ENCODE data around the gene PNPO.
"Not testable (repeated sequence)": the region's sequence is repeated elsewhere in the genome, so short reads cannot be mapped to it uniquely, and the experiment has no call there.

The PNPO gene

DNA sequence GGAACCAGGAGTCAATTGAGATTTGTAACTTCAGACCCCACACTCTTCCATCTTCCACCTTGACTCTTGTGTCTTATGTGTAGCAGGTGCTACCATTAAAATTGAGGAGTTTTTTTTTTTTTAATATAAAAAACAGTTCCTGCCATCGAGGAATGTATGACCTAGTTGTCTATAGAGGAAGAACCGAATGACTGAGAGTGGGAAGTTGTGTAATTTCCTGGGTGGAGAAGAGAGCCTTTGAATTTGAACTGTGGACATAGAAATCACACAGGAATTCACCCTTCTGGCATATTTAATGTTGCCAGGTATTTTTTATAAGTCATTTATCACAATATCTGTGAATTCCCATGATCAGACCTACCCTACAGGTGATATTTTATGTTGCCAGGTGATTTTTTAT, 23.4 kb upstream of the PNPO start:
- no peak for DNase-seq (ENCODE audit: low read depth)

DNA sequence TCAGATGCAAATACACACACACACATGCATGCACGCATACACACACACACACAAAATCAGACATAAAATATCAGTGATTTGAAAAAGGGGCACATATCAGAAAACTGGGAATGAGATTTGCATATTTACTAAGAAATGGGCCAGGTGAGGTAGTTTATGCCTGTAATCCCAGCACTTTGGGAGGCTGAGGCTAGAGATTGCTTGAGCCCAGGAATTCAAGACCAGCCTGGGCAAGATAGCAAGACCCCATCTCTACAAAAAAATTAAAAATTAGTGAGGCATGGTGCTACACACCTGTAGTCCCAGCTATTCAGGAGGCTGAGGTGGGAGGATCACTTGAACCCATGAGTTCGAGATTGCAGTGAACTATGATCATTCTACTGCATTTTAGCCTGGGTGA, 22.4 kb upstream of the PNPO start:
- no peak for DNase-seq (ENCODE audit: low read depth)

DNA sequence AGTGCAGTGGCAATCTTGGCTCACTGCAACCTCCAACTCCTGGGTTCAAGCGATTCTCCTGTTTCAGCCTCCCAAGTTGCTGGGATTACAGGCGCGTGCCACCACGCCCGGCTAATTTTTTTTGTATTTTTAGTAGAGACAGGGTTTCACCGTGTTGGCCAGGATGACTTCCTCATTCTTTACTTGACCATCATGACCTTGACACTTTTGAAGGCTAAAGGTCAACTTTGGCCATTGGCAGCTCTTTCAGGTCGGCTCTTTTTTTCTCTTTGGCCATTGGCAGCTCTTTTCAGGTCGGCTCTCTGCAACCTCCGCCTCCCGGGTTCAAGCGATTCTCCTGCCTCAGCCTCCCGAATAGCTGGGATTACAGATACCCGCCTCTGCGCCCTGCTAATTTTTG, 21.5 kb upstream of the PNPO start:
- DNase-seq (ENCODE audit: low read depth): not testable (repeated sequence)

DNA sequence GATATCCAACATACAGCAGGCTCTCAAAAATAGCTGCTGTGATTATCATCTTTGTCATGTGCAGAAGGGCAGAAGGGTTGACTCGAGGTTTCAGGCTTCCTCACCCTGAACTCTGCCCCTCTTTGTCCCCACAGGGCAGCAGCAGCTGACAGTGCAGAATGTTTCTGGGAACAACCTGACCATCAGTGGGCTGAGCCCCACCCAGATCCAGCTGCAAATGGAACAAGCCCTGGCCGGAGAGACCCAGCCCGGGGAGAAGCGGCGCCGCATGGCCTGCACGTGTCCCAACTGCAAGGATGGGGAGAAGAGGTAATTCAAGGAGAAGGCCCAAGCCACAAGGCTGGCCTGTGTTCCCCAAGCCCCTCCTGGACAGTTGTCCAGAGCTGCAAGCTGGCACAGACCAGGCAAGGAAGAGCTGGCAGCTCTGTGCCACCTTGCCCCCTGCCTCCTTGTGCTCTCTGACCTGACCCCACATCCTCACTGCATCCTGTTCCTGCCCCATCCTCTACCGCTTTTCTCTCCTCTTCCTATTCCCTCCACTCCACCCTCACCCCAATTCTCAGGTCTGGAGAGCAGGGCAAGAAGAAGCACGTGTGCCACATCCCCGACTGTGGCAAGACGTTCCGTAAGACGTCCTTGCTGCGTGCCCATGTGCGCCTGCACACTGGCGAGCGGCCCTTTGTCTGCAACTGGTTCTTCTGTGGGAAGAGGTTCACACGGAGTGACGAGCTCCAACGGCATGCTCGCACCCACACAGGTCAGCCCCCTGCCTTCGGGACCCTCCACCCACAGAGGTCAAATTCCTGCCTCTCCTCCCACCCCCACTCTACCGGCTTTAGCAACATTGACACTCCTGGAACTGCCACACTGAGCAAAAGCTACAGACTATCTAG, 16.3 kb upstream of the PNPO start:
- DNase-seq (ENCODE audit: low read depth): no peak

DNA sequence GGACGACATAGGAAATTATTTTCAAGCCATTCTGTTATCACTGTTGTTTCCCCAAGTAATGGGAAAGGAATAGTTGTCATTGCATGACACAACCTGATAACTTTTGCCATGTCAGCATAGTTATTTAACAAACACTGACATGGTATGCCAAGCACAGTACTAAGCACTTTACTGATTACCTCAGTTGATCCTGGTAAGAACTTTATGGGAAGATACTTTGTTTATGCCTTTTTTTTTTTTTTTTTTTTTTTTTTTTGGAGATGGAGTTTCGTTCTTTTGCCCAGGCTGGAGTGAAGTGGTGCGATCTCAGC, 15.7 kb upstream of the PNPO start:
- DNase-seq (ENCODE audit: low read depth): no peak

DNA sequence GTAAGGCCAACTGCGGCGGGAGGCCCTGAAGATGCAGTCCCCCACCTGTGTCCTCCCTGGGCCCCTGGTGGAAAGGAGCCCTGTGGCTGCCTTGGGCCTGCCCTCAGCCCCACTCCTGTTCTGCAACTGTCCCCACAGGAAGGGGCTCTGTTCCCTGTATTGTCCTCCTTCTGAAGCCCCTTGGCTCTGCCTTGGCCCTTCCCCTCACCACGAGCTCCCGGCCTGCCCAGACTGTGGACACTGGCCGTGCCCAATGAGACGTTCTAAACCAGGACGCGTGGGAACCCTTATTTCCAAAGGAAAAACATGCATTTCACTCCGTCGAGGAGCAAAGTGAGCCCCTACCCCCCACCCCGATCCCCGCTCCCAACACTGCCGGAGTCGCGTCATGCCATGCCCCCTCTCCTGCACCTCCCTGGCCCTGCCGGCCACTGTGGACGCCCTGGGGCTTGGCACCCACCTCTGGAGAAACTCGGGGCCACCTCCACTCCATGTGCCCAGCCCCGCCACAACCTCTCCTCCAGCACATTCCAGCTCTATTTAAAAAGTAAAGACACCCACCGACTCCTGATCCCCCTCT, 13.5 kb upstream of the PNPO start:
- DNase-seq (ENCODE audit: low read depth): no peak

DNA sequence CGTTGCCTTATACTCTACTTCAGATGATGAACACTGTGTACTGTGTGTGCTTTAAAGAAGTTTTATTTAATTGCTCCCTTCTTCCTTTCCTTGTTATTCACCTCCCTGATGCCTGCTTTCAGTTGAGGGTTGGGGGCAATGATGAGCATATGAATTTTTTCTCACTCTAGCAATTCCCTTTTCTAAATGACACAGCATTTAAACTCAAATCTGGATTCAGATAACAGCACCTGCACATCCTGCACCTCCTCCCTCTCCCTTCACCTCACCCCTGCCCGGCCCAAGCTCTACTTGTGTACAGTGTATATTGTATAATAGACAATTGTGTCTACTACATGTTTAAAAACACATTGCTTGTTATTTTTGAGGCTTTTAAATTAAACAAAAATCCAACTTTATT, 13.0 kb upstream of the PNPO start:
- DNase-seq (ENCODE audit: low read depth): no peak

DNA sequence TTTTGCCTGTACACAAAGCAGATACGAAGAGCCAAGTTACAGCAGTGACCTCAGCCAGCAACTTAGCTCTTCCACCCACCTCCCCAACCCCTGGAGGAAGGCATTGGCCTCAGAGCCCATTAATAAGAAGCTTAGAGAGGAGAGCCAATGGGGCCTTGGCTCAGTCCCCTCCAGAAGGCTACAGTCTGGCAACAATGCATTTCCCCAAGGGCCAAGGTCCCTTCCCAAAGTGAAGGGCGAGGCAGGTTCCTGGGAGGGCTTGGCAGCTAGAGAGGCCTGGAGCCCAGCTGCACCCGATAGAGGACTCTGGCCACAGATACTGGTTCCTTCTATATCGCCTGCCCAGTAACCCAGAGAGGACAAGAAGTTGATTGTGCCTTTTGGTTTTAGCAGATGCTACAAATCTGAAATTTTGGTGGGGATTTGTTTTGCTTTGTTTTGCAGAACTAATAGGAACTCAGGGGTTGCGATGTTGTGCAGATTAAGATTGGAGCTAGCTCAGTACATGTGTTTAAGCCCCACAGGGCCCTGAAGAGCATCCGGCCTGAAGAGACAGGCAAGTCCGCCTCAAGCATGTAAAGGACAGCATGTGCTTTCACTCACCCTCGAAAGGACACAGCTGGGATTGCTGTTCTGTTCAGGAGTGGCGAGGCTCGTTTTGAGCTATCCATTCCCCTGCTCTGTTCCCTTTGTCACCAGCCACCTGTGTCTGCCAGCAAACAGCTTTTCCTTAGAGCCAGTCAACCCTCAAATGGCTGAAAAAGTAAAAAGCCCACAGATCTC, 12.0 kb upstream of the PNPO start:
- no peak for DNase-seq (ENCODE audit: low read depth)

DNA sequence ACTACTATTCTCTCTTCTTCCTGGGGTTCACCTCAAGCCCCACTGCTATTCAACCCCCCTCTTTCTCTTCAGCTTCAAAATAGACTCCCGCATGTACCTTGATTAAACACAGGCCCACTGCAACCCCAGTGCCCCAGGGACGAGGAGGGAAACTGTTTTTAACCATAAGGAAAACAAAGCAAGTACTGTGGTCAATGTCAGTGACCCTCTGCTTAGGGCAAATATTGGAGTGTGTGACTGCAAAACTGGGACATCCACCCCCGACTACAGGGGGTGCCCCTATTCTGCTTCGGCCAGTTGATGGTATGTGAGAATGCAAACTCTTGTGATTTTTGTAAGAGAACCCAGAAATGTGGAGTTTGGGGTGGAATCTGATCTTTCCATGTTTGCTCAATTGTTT, 9.5 kb upstream of the PNPO start:
- no peak for DNase-seq (ENCODE audit: low read depth)

DNA sequence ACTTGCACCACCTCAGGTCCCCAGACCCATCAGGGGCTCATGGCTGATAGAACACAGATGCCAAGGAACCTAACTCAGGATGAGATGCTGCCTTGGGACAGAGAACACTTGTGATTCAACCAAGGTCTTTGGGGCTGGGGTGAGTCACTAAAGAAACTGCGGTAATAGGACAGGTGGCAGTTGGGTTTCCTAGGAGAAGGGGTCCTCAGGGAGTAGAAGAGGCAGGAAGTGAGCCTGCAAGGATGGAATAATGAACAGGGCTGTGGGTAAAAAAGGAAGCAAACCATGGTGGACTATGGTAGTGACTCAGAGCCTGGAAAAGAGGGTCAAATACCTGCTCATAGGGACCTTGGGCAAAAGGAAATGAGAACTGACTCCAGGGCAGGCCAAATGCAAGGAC, 6.5 kb upstream of the PNPO start:
- no peak for DNase-seq (ENCODE audit: low read depth)

DNA sequence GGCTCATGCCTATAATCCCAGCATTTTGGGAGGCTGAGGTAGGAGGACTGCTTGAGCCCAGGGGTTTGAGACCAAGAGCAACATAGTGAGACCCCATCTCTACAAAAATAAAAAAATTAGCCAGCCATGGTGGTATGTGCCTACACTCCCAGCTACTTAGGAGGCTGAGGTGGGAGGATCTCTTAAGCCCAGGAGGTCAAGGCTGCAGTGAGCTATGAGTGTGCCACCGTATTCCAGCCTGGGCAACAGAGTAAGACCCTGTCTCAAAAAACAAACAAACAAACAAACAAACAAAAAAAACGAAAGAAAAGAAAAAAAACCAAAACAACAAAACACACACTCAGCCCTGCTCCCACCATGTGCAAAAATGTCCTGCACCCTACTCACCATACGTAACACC, 5.9 kb upstream of the PNPO start:
- DNase-seq (ENCODE audit: low read depth): not testable (repeated sequence)

DNA sequence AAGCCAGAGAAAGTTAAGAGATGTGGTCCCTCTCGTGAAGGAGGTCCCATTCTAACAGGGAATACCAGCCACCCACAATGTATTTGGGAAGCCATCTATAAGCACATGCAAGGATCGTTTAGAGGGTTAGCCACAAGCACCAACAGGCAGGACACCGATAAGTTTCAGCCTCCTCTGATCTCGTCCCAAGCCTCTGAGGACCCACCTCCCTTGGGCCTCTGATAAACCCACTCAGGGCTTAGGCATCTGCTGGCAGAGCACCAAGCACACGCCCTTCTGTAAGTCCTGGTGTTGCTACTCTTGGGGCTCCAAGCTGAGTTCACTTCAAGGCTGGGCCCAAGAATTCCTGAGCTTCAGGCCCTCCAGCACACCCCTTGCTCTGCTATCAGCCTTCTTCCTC, 5.4 kb upstream of the PNPO start:
- no peak for DNase-seq (ENCODE audit: low read depth)

DNA sequence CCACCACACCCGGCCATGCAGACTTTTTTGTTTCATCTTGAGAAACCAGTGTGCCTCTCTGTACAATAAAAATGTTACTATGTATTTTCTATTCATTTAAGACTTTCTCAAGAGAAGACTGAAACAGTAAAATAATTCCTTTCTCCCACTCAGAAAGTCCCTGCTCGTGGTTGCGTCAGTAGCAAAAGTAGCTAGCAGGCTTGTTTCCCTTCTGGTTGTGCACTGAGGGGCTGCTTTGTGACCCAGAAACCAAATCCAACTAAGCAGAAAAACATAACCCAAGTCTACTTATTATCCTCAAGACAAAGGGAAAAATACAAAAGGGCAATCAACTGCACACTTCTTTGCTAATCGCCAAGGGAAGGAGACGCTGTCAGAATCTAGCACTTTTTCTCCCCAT, 3.4 kb upstream of the PNPO start:
- no peak for DNase-seq (ENCODE audit: low read depth)

DNA sequence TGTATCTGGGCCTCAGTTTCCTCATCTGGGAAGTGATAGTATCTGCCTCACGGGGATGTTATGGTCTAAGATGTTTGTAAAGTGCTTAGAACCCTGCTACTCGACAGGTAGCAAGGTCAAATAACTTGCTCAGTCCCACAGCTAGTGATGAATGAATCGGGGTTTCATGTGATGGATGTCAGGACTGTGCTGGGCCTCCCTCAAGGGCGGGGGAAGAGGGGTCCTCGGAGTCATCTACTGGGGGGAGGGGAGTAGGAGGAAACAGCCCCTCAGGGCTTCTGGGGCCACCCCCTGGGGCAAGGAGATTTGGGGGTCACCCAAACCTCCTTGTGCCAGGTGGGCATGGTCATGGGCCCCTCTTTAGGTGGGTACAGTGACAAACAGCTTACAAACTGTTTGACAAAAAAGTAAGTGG, 732 bp downstream of the PNPO start:
- DNase-seq (ENCODE audit: low read depth): no peak

DNA sequence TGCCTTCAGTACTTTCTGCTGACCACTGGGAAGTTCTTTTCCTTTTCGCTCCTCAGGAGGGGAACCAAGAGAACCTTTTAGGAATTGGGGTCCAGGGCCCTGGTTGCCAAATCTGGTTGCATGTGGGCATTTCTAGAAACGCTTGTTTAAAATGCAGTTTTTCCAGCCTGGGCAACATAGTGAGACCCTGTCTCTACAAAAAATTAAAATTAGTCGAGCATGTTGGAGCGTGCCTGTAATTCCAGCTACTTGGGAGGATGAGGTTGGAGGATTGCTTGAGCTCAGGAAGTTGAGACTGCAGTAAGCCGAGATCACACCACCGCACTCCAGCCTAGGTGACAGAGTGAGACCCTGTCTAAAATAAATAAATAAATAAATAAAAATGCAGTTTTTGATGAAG, 1.2 kb downstream of the PNPO start:
- no peak for DNase-seq (ENCODE audit: low read depth)

DNA sequence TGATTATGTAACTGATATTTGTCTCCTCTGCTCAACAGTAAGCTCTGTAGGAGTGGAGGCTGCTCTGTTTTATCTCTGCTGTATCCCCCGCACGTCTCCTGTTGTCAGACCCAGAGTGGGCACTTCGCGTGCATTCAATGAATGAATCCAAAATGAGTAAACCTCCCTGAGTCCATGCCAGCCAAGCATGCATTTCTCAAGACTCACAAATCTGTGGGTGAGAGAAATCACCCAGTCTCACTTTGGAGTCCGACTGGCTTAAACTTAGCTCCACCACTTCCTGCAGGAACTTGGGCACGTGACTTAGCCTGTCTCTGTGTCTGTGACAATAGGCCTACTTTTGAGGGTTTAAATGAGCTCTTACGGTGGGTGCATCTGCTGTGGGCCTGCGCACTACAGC, 3.7 kb downstream of the PNPO start:
- DNase-seq (ENCODE audit: low read depth): no peak

DNA sequence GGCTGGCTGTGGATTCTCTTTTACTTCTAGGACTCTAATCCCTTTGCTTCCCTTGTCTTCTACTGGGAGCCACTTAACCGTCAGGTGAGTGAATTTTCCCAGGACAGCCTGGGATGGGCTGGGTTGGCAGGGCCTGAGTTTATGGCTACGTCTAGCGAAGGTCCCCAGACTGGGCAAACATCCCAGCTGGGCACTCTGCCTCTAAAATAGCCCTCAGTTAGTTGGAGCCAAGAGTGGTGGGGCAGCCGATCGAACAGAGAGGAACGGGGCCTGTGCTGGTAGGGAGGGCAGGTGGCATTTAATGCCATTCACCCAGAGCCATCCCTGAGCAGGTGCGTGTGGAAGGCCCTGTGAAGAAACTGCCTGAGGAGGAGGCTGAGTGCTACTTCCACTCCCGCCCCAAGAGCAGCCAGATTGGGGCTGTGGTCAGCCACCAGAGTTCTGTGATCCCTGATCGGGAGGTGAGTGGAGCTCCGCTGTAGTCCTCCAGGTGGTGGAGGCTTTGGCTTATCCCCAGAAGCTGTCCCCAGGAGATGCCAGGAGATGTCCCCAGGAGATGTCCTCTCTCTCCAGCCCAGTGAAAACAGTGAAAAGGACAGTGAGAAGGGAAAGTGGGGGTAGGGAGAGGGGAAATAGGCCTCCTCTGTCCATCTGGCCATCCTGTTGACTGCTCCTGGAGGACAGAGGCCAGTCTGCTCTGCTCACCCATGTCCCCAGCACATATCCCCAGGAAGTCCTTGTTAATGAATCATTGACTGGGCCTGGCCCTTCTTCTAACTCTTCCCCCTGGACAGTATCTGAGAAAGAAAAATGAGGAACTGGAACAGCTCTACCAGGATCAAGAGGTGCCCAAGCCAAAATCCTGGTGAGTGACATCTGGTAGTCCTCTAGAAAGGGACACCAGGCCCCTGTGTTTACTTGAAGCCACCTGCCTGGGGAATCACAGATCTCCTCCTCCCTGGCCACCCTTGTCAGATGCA, 4.4 kb downstream of the PNPO start:
- no peak for DNase-seq (ENCODE audit: low read depth)

DNA sequence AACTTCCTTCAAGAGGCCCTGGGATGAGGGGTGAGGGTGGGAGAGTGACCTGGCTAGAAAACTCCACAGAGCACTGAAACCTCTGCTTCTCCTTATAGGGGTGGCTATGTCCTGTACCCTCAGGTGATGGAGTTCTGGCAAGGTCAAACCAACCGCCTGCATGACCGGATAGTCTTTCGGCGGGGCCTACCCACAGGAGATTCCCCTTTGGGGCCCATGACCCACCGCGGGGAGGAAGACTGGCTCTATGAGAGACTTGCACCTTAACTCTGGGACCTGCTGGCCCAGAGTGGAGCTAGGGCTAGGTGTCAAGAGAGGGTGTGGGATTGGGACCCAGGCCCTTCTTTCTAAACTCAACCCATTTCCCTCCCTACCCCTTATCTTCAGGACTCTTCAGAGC, 5.1 kb downstream of the PNPO start:
- no peak for DNase-seq (ENCODE audit: low read depth)

DNA sequence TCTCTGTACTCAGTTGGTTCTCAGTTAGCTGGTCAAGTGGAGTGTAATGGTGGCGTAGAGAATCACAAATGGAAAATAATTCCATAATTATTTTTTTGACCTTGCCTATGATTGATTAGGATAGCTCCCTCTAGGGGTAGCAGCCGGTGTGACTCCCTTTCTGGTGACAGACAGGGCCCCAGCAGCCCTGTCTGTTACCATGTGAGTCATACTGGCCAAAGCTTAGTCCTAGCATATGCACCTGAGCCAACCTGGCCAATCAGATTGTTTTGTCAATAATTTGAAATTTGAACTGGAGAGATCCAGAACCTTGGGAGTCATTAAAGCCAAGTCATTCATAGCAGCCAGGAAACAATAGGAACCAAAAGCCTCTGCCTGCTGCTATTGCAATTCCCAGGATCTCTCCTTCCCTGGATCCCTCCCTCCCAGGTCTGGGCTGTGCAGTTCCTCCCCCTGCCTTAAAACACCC, 5.6 kb downstream of the PNPO start:
- DNase-seq (ENCODE audit: low read depth): peak; percentile 15

DNA sequence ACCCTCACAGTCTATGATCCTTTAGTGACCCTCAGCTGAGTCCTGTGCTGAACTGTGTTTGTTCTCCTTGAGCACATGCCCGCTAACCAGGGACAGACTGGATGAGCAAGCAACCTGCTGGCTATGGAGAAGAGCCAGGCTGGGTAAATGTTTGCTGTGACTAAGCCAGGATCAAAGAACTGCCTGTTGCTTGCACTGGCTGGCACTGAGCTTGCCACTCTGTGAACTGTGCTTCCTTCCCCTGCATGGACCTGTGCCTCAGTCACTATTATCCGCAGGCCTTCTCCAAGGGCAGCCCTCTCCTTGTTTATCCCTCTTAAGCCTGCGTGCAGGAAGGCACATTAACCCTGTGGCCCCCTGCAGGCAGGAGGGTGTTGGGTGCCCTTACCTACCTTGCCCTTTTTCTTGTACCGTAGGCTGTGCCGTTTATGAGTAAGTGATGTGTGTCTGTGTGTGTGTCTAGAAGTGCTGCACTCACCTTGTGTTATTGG, 7.4 kb downstream of the PNPO start:
- DNase-seq (ENCODE audit: low read depth): no peak

DNA sequence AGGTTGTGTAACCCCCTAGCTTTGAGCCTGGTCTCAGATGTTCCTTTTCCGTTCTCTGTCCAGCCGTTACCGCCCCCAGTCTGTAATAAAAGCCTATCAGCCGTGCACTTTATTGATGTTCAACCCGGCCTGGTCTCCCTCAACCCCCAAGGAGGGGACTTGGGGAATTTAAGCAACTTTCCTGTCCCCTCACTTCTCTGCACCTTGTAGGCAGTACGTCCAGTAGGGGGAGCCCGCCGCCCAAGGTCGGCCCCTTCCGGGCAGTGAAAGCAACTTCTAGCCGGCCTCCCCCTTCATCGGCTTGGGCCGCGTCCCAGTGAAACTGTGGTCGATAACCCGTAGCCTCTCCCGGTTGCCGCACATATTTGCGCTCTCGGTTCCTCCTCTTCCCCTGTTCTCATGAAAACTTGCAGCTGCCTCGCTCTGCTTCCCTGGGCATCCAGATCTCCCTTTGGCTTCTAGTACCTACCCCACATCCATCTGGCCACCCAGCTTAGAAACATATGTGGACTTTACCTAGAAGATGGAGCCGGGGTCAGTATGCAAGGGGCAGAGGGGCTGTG, 7.9 kb downstream of the PNPO start:
- DNase-seq (ENCODE audit: low read depth): peak; percentile 70
